Loucy (cell line): ENCODE measurements around the gene PPP6R1.

ENCODE experiments used
- CTCF ChIP-seq: fragments of 200-600 bp; sonication (generic); conservative IDR thresholded peaks from 2 replicates; pipeline ENCODE4 v1.5.1; 2014; ENCODE audit warnings: mild to moderate bottlenecking, antibody characterized with exemption, low read length
- EZH2phosphoT487 ChIP-seq: fragments of 200-600 bp; IDR thresholded peaks from 2 replicates; pipeline ENCODE4 v1.6.1; 2018; ENCODE audit warnings: antibody characterized with exemption, mild to moderate bottlenecking, moderate library complexity, borderline replicate concordance

- TF ChIP-seq CTCF (no peak), EZH2phosphoT487 (no peak)
Observed at GRCh38 chr19:55241143-55241934, 17.5 kb downstream of the PPP6R1 start.
